Tibial nerve (tissue), 3 donors: Measurements from ENCODE around the gene SPATA46.

Experiments
- CTCF ChIP-seq, 5 experiments: fragments of 200-600 bp in 3 of 5; fragments of 450-650 bp in 2 of 5; sonication (generic) in 3 of 5; IDR thresholded peaks; one replicate each; pipeline ENCODE4 v1.5.1; 2016 to 2019; ENCODE audit warnings: antibody characterized with exemption in 5 of 5, mild to moderate bottlenecking in 3 of 5, moderate library complexity in 2 of 5
- POLR2A ChIP-seq, 2 donors: fragments of 450-650 bp; IDR thresholded peaks; one replicate each; pipeline ENCODE4 v1.6.1; 2017; ENCODE audit warnings: antibody characterized with exemption in 2 of 2, mild to moderate bottlenecking in 2 of 2, moderate library complexity in 2 of 2

GRCh38 chr1:162381383-162381782, 4.7 kb upstream of the SPATA46 start, which contains the start of gene C1orf226:
- TF ChIP-seq CTCF (IDR thresholded peaks at IDR 0.05) (no peak), POLR2A (IDR thresholded peaks at IDR 0.05) (no peak)
